Fibroblast of skin of back (primary cell): Measurements from ENCODE around the gene GAPDHS. TPM values are rescaled to one million over a fixed set of nuclear protein-coding genes. Genes with fewer than 3 reads are reported as not detected.
A peak's percentile ranks its signal among the peaks of the same experiment; 100 is the strongest.

Source experiments
- DNase-seq: peaks from one replicate; pipeline ENCODE4 v3.0.0-alpha.2; 2013
- polyA plus RNA-seq, 2 experiments: library from polyadenylated mRNA; unstranded; fragments of 120-200 nt; gene quantifications; one replicate each; pipeline ENCODE4 v1.2.1, GENCODE V29; 2013; ENCODE audit not compliant: insufficient read length in 2 of 2

Gene GAPDHS
- not detected for polyA plus RNA-seq (2013, experiment 1 of 2; ENCODE audit: insufficient read length)
- polyA plus RNA-seq (2013, experiment 2 of 2; ENCODE audit: insufficient read length): not detected

- no peak for DNase-seq
These were observed at the start of gene GAPDHS for GRCh38 chr19:35533201-35533821. Gene GAPDHS, plus strand, starts transcription at chr19:35533456. Its CDS starts 72 bp downstream, at chr19:35533528.

DNA sequence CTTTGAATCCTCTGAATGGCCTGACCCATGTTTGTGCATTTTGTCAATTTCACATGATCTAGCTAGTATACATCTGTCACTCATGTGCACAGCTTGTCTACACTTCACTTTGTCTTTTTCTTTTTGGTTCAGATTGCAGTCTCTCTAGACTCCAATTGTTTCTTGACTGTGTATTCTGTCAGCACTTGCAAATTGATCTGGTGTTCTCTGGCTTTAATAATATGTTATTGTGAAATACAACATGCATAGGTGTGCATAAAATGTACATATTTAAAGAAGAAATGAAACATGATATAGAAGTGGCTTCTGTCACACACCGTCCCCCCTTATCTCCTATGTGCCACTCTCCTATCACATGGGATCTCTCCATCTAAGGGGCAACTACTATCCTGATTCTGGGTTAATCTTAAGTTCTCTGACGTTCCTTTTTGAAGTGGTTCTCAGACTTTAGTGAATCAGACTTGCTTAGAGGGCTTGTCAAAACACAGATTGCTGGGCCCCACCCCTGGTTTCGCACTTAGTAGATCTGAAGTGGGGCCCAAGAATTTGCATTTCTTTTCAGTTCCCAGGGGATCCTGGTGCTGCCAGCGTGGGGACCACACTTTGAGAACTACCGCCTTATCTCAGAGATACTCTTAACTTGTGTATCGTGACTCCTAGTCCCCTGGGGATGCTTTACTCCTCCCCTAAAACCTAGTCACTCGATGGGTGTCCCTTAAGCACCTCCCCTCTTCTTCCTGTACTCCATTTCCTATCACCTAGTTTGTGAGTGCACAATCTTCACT lies 48.8 kb upstream of the GAPDHS start:
- DNase-seq: no peak

GRCh38 chr19:35486268-35486708 lies 47.0 kb upstream of the GAPDHS start:
- DNase-seq: no peak

DNA sequence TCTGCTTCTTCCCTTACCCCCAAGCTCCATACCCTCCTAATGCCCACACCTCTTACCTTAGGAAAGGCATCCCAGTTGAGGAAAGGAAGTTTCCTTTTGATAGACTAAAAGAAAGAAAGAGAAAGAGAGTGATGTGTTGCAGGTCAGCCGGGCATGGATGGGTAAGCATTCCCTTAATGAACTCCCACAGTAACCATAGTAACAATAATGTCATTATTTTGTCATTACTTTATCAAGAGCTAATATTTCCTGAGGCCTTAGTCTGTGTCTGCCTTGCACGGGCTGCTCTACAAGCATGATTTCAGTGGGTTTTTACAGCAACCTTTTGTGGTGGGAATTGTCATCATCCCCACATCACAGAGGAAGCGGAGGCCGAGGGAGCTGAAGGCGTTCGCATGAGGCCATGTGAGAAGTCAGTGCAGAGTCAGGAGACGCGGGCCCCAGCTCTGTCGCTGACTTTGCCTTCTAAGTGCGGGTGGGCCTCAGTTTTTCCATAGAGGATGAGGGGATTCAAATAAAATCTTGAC lies 45.5 kb upstream of the GAPDHS start:
- DNase-seq: no peak

DNA sequence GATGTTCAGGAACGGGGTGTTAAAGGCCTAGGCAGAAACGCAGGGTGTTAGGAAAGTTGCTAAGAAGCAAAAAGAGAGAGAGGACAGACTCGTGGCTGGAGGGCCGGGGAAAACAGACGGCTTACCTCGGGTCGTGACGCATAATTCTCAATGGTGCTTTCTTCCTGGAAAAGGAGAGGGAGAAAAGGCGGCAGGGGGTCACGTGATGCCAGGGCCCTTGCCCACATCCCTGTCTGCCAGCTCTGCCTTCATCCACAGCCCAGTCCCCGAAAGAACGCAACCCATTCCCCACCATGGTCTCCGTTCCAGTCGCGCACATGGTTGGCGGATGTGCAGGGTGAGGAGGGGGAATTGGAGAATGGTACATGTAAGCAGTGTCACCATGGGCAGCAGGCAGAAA lies 44.6 kb upstream of the GAPDHS start:
- no peak for DNase-seq

- DNase-seq: no peak
These were observed 42.9 kb upstream of the GAPDHS start, which contains the start of gene KRTDAP for GRCh38 chr19:35490364-35490763. Gene KRTDAP, minus strand, starts transcription at chr19:35490464. Its CDS starts 22 bp downstream, at chr19:35490442.

DNA sequence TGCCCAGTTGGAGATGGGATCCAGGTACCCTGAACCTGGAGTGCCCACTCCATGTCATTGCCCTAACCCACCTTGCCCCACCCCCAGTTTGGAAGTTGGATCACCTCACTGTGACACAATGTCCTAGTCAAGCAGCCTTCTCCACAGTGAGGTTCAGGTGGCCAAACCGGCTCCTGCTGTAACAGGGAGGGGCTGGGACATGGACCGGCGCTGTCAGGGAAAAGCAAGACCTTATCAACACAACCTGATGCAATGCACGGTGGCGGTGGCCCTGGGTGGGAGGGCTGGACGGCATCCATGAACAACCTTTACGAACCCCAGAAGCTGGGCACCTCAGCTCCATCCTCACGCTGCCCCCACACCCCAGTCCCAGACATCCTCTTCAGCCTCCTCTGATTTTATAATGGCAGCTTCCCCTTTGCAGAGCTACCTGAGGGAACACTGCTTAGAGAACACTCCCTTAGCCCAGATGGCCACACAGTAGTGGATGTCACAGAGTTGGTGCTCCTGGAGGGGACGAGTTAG lies 41.4 kb upstream of the GAPDHS start:
- DNase-seq: no peak

DNA sequence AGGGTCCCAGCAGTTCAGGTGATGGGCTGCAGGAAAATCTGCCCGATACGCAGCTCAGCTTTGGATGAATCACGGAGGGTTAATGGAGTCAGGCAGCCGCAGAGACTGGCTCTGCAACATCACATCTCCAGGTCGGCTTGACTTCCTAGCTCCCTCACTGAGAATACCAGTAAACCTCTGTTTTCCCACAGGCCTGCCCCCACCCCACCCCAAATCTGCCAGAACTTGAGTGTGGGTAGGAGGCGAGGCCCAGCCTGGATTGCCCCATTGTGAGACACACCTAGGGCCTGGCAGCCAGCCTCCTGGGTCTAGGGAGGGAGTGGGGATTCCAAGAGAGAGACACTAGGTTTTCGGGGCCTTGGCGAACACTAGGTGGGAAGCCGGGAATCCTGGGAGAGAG lies 39.3 kb upstream of the GAPDHS start:
- no peak for DNase-seq

DNA sequence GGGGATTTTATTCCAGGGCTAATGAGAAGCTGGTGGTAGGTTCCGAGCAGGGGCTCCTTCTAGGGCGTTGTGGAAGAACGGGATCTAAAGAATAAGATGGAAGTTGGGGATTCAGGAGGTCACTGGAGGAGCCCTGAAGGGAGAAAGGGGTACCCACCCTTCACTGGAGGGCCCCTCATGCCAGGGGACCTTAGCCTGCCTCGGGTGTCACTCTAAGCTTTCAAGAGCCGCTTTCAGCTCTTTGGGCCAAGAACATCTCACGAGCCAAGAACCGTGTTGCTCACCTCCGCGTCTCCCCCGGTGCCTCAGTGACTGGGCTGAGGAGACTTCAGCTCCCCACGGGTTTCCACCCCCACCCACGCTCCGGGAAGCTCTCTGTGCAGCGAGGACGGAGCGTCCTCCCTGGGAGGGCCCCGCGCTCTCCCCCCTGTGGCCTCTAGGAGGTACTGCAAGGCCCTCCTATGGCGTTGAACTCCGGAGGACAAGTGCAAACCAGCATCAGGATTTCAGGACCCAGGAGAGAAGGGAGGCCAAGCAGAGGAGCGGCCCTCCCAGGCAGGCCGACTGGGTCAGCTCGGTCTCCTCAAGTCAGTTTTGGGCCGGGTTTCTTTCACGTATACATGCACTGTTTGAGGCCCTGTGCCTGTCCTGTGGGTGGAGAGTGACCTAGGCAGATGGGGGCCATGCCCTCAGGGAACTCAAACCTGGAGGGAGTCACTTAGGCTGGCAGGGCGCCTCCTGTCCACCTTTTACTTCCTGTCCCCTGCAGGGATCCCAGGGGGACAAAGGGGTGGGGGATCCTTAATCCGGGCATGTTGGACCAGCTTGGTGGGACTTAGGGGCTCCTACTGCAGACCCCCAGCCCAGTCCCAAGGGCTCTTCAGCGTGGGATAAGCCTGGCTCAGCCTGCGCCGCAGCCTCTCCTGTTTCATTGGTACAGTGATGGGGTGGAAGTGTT lies 37.9 kb upstream of the GAPDHS start:
- DNase-seq: peak; percentile 56

GRCh38 chr19:35497406-35497805 lies 35.9 kb upstream of the GAPDHS start:
- no peak for DNase-seq

- no peak for DNase-seq
These were observed 35.0 kb upstream of the GAPDHS start for GRCh38 chr19:35498220-35498619.

DNA sequence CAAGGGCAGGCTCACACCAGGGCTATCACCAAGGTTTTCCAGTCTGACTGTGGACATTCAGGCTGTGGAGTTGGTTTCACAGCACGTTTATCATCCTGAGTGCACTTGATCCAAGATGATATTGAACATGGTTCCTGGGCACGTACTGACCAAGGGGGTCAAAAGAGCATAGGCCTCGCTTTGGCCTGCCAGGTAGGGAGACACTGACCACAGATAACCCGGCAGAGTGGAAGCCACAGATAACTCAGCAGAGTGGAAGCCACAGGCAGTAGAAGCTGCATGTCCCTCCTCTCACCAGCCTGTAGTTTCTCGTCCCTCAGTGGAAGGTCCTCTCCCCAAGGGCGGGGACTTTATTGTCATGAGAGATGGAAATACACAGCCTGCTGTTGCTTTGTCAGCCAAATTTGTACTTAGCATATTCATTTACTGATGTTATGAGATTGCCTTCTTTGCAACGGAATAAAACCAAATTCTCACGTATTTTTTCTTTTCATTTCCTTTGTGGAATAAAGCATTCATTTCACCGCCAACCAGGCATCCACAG lies 34.2 kb upstream of the GAPDHS start:
- DNase-seq: no peak

DNA sequence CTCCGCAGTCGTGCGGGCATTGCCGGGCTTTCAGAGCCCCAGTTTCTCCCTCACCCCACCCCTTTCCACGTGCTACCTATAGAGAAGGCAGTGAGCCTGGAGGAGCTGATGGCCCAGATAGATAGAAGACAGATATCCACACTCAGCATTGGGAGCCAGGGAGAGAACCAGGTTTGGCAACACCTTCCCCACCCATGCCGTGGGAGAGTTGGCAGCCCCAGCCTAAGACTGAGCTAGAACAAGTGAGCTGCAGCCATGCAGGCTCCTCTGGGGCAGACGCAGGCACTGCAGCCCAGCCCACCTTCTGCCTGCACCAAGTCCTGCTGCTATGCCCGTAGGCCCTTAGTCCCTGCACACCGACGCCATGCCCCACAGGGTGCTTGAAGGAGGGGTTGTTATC lies 32.6 kb upstream of the GAPDHS start:
- DNase-seq: no peak

GRCh38 chr19:35501684-35502083 lies 31.6 kb upstream of the GAPDHS start:
- DNase-seq: no peak

DNA sequence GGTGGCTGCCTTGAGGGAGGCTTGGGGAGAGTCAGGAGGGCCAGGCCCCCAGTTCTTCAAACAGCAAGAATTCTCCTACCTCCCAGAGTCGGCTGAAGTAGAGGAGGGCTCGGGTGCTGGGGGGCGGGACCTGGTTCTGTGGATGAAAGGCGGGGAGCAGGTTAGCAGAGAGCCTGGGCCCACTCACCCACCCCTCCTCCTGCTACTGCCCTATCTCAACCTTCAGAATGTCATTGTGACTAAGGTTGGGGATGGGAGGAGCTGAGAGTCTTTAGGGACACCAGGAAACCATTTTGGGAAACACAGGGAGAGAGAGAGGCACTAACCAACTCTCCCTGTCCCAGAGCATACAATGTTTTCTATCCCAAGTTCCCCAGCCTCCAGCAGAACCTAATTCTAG lies 30.5 kb upstream of the GAPDHS start:
- no peak for DNase-seq

DNA sequence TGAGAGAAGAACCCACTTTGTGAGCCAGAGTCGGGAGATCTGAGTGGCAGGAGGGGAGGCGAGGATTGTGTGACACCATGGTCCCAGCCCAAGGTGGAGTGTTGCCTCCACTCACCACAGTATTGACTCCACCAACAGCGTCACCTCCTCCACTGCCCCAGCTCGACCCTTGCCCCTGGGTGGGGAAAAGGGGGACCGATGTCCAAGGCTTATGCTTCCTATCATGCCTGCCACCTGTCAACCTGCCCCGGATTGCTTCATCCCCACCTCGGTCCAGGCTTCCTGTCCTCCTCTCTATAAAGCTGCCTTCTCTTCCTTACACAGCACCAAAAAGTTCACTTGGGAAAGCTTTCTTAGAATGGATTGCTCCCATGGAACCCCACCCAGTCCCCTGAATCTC lies 27.2 kb upstream of the GAPDHS start:
- DNase-seq: no peak

GRCh38 chr19:35507561-35507960 lies 25.7 kb upstream of the GAPDHS start:
- DNase-seq: no peak

DNA sequence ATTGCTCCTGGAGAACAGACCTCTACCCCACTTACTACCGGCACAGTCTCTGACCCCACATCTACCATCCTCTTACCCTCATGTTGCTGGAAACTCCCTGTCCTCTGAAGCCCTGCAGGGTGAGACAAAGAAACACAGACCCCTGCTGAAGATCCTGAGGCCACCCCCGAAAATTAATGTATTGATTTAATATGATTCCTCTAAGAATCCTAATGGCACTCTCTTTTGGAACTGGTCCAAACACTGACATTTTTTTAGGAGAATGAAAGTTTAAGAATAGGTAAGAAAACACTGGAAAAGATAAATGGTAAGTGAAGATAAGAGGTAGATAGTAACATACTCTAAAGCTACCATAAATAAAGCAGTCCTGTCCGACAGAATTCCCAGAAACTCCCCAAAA lies 25.1 kb upstream of the GAPDHS start:
- no peak for DNase-seq

GRCh38 chr19:35509018-35509652 lies 24.1 kb upstream of the GAPDHS start:
- no peak for DNase-seq

DNA sequence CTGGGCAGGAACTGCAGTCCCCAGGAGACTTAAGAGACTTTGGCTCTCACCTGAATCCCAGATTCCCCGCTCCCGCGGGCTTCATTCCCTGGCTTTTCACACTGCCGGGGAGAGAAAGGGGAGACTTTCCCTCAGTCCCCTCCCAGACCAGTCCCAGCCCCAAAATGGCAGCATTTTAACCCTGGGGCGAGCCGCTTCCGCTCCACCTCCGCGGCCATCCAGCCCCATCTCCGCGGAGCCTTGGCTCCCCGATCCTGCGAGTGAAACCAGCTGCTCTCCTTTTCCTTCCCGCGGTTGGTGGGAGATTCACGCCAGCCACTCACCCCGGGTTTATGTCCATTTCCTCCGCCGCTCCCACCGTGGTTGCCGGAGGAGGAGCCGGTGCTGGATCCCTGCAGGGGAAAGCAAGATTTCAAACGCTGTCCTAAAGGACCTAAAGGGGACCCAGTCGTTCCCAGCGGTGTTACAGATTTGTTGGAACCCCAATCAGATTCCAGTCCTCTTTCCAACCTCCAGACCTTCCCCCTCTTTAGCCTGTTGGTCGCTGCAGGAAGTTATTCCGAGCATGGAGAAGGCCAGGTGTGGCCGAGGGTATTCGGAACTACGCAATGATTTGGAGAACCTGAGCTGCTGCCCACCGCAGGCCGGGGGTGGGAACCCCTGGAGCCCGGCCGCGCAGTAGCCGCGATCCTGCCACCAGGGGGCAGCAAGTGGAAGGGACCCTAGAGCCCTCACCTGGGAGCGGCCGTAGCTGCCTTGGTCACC lies 23.2 kb upstream of the GAPDHS start:
- peak; percentile 48 for DNase-seq

GRCh38 chr19:35510626-35510964 lies 22.7 kb upstream of the GAPDHS start:
- DNase-seq: no peak
